Suppressor macrophage treated with lipopolysaccharide for 4 hours (primary cell): ENCODE results near the gene ERMARD.

ENCODE experiments used
- DNase-seq: peaks from one replicate; pipeline ENCODE4 v3.0.0-alpha.2; 2020

Gene ERMARD

DNA sequence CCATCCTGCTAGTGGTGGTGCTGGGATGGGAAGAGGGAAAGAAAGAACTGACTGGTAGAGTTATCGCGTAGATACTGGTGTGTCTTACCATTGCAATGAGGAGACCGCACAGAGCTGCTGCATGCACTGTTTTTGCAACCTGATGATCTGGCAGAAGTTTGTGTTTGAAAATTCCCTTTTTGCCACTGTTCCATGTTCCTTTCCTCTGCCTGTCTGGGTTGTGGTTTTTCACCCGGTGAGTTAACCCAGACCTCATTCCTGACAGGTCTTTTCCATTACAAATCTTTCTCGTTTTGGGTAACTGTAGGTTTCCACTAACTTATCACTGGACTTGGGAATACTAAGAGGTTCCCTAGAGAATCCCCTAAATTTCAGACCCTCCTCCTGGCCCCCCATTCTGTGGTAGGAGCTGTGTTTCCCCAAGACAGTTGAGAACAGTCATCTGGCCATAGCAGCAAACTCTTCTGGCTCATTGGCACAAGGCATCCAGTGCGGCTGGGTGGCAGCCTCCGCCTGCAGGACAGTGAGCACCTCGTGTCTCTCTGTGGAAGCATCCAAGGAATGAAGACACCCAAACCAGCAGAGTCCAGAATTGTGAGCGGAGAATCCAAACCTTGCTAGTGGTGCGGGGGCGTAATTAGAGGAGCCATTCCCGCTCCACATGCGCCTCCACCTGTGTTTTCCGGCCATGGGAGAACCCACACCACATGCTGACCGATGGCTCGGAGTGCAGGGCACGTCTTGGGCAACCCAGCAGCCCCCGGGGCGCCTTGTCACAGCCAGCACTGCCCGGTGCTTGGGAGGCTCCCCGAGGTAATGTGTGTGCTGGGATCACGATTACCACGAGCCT, 32.8 kb downstream of the ERMARD start:
- DNase-seq: no peak

DNA sequence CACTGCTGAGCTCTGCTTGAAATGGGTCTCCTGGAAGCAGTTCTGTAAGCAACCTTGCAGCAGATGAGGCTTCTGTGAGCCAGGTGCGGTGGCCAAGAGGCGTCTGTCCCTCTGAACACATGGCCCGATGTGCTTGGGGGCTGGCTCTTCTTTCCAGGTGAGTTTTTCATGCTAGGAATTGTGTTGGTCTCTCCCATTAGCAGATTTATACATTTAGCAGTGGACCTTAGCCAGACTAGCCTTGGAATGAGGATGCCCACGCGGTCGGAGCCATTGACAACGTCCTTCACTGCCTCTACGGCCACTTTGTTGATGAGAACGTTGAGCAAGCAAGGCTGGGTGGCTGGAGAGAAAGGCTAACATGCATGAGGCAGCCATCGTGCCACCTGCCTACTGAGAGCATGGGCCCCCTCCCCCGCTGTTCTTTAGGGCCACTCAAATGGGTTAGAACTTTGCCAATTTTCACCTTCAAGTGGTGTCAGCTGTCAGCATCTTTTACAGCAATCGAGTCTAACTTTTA, 33.5 kb downstream of the ERMARD start:
- DNase-seq: no peak

DNA sequence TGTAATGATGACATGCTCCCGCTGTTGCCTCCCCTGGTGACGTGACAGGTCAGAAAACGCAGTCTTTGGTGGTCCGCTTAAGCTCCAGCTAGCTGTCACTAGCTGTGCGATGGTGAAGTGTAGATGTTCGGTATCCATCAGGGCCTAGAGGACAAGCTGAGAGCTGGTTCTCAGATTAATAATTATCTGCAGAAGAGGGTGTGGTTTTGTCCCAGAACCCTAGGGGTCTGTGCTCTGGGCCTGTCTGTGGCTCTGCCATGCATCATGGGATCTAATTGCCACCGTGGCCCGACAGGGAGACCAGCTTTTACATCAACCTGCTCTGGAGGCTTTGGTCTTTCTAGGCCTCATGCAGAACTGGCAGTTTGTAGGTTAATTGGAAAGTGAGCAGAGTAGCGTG, 34.1 kb downstream of the ERMARD start:
- no peak for DNase-seq

DNA sequence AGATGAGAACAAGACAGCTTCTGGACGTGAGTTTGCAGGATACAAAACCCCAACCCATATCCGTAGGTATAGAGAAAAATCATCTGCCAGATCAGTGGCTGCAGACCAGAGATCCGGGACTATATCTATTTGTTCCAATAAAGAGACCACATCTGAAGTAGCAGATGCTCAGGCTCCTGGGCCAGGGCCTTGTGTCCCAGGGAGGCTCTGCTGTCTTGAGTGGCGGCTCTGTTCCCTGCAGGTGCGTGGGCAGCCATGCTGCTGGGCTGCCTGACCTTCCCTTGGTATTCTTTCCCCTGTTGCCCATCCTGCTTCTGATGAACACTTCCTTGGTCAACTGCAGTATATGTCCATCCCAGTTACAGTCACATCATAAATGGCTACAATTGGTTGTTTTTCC, 34.9 kb downstream of the ERMARD start:
- DNase-seq: no peak

DNA sequence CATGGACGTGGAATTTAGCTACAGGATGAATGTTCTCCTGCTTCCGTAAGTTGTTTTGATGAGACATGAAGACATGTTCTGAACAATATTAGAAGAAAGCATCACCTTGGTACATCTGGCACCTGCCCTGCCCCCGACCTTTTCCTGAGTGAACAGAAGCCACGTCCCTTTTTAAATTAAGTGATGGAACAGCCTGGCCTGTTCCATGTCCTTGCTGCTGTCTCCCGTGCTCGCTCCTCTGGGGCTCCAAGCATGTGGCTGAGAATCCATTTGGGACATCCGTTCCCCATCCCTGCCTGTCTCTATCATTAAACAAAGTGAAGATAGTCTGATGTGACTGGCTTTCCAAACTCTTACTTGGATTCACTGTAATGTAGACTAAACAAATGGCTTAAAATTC, 36.4 kb downstream of the ERMARD start:
- DNase-seq: no peak

DNA sequence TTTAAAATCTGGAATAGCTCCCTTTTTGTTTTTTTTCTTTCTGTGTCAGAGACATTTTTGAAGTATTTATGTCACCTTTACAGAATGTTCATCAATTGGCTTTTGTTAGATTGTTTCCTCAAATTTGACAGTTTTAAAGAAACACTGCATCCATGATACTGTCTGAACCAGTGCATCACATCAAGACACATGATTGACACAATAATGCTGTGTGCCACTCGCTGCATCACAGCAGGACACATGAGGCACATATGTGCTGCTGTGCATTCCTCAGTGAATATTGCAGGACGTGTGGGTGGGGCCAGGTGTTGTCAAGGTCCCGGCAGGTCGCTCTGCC, 37.4 kb downstream of the ERMARD start:
- no peak for DNase-seq

DNA sequence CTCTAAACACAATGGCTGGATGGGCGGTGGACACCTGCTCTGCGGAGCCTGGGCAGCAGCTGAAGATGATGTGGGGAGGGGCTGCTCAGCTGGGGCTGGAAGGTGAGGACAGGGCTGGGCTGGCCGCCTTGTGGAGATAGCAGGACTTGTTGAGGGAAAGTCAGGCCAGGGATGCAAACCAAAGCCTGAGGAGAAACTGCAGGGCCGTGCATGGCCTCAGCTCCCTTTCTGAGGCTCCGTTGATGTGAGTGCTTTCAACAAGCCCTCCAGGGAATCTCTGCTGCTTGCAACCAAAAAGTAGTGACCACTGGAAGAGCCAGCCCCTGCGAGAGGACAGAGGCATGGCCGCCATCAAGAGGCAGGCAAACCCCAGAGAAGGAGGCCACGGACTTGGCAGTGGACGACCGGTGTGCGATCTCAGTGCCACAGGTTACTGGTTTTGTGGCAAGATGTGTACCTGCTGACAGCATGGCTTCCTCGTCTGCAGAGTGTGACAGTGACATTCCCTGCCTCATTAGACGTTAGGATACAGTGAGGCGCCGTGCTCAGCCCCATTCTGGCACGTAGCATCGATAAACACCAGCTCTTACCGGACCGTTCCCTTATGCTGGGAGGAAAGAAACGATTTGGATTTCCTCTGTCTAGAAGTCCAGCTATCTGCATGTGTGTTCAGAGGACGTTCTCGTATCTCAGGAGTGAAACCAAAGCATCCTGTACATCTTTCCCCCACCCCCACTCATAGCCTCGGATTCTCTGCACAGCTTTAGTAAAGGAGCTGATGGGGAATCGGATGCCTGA, 37.9 kb downstream of the ERMARD start:
- no peak for DNase-seq

DNA sequence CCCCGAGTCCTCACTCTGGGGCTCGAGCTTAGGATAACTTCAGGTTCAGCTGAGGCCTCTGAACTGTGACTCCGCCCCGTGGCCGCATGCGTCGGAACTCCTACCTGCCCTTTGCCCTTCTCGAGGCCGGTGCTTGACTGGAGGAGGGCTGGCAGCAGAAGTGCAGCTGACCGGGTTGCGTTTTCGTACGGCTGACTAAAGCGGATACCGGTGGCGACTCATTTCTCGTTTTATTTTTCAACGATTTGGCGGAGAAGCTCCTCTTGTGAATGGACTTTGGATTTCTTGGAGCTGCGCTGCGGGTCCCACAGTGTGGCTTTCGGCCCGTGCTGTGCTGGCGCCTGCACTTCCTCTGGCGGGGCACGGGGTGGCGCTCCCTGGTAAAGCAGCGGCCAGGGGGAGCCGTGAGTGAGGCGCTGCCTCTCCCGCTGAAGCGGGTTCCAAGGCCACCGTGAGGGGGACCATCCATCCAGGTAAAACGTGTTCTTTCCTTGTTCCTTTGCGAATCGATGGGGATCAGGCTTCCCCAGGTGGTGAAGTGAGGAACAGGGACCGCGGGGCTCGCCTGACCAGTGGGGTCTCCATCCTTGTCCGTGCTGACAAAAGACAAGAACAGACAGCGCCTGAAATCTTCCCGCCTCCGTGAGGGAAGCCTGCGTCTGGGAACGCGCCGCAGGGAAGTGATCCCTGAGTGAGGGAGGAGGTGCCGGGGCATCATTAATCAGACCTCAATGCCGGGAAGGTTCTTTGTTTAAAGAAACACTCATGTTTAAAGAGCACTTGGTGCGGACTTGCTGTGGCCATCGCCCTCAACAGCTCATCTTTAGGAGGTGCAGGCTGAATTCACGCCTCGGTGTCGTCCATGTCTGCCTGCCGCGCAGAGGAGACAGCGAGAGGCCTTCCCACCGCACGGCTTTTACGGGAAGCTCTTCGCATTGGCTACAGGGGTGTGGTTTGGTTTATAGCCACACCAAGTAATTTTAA, 38.8 kb downstream of the ERMARD start:
- DNase-seq: peak; percentile 64

DNA sequence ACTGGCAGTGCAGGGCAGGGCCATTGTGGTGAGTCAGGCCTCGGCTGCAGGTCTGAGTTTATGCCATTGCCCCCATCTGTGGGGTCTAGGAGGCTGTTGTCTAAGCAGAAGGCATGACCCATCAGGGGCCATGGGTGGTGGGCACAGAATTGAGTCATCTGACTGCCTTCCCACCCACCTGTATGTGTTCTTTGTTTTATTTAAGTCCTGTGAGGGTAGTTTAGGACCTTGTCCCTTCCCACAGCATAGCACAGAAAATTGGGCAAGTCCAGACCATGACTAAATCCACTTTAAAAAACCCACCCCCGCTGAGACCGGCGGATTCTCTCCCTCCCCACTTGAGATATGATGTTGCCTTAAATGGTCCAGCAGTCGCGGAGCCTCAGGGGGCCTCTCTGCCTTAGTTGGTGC, 40.3 kb downstream of the ERMARD start:
- no peak for DNase-seq

DNA sequence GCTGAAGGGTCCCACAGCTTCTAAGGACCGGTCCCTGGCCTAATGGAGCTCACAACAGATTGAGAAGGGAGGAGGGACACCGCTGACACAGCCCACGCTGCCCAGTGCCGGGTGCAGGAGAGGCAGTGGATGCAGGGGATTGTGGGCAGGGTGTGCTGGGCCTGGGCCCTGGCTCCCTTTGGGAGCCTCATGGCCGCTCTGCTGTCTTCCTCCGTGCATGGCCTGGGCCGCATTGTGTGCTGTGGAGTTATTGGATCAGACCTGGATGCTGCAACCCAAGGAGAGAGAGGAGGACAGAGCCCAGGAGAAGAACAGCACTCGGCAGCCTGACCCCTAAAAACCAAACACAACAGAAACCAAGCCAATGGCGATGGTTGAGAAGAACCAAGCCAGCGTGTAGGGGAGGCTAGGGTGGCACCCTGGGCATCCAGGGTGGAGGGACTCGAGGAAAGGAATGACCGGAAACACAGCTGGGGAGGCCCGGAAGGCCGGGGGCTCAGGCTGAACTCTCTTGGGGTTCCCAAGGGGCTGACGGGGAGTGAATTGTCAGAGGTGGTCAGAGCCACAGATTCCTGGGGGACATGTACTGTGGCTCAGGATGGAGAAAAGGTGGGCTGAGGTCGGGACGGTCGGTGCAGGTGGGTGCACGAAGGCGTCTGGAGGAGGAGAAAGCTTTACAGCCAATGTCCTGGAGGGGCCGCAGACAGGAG, 41.0 kb downstream of the ERMARD start:
- DNase-seq: no peak

DNA sequence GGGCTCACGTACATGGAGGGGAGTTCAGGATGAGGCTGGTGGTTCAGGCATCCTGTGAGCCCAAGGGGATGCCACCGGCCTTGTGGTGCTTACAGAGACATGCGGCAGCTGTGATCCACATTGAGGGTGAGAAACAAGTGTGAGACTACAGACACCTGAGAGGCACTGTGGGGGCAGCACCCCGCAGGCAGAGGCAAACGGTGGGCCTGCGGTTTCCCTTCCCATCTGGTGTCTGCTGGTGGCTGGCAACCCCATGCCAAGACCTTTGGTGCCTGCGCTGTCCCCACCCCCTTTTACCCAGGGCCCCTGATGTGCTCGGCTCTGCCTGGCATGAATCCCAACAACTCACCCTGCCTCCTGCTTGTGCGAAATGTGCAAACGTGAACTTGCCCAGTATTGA, 42.0 kb downstream of the ERMARD start:
- no peak for DNase-seq

DNA sequence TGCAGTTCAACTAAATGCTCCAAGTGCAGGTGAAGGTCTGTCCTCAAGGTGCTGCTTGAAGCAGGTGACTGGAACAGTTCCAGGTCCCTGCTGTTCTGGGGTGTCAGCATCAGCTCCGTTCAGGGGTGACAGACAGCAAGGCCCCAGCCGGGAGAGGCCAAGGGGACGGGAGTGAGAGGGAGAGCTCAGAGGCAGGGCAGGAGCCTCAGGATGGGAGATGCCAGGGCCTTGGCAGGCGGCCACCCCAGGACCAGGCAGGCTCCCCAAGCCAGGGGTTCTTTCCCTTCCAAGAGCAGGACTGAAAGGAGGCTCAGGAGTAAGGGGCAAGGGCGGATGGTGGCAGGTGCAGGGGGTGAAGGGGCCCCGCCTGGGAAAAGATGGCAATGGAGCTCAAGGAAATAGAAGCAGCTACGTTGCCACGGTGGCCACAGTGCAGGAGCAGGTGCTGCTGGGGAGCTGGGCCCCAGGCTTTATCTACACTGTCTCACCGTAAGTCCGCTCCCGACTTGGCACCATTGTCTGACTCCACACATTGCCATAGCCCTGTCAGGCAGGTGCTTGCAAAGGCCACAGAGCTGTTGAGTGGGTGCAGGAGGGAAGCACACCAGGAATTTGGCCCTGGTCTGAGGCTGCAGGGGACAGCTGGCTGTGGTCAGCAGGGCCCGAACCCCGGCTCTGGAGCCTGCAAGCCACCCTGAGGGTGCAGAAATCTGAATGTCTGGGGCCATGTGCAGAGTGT, 43.1 kb downstream of the ERMARD start:
- no peak for DNase-seq

DNA sequence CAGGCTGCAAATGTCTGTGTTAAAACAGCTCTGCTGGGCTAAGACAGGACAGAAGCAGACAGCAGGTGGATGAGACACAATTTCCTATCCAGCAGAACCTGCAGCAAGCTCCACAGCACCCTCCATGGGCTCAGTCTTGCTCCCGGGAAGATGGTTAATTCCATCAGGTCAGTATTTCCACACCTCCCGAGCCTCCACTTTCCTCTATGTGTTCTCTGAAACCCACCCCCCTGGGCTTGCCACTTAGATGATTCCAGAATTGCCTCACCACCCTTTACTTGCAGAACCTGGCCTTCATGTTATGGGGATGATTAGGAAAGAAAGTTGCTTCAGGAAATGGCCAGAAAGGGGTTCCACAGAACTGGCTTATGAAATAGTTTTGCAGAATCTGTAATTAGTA, 43.8 kb downstream of the ERMARD start:
- no peak for DNase-seq

DNA sequence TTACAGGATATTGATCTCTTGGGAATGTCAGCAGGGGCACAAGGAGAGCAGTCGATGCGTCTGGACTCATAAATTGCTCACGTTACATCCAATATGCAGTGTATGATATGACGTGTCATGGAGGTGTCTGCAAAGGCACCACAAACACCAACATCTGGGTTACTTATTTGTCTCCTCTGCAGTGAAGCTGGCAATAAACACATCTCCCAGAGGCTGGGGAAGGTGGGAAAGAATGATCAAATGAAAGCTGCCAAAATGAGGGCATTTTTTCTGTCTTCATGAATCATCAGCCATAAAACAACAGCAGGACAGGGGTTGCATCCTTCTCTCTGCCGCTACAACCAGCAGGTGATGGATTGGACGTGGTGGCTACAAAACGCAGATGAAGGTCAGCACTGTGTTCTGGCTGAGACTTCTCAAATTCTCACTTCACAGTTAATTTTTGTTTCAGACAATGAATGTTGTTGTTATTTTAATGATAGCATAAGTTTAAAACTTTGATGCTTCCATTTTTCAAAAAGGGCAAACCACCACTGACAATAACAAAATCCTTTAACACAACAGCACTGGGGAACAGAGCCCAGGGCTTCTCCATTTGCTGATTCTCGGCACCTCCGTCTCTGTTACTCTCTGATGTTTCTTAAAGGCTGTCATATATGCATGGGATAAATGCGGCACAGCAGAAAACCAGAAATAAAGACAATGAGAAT, 47.5 kb downstream of the ERMARD start:
- no peak for DNase-seq

DNA sequence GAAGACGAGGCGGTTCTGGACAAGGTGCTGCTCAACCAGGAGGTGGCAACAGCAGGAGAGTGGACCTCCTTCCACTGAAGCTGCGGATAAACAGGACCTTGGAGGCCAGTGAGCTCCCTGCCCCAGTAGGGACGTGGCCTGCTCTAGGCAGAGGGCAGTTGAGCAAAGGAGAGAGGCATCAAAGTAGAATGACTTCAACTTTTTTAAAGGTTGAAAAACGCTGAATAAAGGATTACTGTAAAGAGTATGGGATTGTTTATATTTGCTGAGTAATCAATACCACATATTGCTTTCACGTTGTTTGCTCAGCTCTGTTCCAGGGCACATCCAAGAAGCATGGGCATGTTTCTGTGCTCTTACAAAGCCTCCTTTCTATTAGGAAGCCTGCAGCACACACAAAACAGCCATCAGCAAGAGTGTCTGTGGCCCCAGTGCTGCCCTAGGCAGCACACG, 48.1 kb downstream of the ERMARD start:
- no peak for DNase-seq

DNA sequence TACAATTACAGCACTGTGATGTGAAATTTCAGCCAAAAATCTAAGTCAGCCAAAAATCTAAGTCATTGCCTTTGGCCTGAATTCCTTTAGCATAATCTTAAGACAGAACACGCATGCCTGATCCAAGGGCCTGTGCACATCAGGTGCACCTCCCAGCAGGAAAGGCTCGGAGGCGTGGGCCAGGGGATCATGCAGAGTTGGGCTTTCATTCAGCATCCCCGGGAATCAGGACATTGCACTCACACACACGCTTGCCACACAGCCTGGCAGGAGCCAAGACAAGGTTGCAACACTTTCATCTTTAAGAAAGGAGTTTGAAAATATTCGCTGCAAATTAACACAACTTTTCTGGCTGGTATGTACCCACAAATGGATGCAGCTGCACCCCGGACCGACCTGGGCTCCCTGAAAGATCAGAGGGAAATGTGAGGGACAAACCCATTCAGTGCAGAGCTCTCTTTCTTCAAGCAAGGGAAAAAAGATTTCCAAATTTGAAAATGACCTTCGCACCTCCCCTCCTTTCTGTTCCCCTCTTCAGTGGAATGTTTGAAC, 48.8 kb downstream of the ERMARD start:
- no peak for DNase-seq

DNA sequence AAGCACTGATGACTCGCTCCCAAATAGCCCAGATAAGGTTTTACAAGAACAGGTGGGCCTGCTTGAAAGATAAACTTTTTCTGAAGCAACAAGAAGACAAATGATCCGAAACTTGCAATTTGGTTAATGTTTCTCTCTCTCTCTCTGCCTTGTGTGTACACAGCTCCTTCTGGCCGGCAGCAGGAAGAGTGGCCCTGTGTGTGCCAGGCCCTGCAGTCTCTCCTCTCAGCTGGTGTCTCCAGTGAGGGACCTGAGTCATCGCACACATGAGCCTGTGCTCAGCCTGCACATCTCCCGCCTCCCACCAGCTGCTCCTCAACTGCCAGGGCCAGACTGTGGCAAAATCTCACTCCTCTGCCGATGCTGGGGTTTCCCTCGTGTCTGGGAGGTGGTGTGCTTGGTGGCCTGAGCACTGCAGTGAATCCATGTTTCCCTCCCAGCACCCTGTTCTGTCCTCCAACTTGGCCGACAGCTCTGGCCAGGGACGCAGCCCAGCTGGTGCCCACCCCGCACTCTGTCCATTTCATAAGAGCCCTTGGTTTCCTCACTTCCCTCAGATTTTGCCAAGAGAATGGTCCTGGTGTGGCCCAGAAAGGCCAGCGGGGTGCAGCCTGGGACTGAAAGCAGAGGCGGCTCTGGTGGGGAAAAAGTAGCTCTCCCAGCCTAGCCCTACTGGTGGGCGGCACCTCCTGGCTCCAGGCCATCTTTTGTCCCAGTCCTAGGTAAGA, 49.4 kb downstream of the ERMARD start:
- DNase-seq: peak; percentile 4

DNA sequence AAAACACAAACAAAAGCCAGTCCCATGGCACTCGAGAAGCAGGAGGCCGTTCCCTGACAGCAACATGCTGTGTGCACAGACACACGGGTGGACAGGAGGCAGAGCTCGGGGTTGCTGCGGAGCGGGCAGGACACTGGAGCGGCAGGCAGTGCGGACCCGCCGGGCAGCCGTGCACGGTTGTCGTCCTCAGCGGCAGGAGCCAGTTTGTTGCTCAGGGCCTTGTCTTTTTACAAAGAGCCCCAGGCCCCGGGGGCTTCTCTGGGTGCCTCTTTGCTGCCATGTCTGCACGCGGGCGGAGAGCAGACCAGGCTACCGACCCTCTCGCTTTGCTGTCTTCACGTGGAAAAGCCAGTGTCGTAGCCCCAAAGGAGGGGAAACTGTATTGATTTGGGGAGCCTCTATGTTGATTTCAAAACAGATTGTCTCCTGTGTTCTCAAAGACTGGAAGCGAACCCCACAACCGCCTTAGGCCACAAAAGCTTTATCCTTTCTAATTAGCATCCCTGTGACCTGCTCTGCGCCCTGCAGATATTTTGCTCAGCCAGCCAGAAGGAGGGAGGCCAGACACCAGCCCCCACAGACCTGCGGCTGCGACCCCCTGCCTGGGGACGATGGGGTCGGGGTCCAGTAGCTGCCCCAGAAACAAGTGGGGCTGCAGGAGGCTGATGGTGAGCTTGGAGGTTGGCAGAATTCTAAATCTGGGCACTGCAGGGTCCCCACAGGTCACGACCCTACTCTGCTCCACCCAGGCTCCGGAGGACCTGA, 50.2 kb downstream of the ERMARD start:
- DNase-seq: no peak

DNA sequence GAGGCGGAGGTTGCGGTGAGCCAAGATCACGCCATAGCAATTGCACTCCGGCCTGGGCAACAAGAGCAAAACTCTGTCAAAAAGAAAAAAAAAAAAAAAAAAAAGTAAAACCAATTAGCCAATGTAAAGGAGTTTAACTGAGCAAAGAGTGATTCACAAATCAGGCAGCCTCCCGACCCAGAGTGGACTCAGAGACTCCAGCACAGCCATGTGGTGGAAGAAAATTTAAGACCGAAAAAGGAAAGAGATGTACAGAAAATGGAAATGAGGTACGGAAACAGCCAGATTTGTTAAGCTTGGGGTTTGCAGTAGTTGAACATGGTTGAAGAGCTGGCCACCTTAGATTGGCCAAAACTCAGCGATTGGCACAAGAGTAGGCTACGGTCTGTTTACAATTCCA, 51.4 kb downstream of the ERMARD start:
- DNase-seq: no peak
